HG02981 (cell line): Measurements from ENCODE around the gene UBXN11.

Experiments used
- ATAC-seq: cut with Tn5 transposase; IDR thresholded peaks from one replicate; pipeline ENCODE4 v1.9.1; 2021; ENCODE audit warnings: mild to moderate bottlenecking, moderate library complexity; ENCODE audit not compliant: unreplicated experiment

Gene UBXN11

GRCh38 chr1:26287033-26287711, 19.3 kb downstream of the UBXN11 start:
- ATAC-seq, result peak; percentile 38

GRCh38 chr1:26286064-26286416, 20.4 kb downstream of the UBXN11 start:
- ATAC-seq, result no peak

GRCh38 chr1:26285366-26286063, 20.9 kb downstream of the UBXN11 start:
- ATAC-seq, result no peak

GRCh38 chr1:26284597-26285347, 21.7 kb downstream of the UBXN11 start:
- no peak for ATAC-seq

GRCh38 chr1:26283871-26284596, 22.4 kb downstream of the UBXN11 start:
- no peak for ATAC-seq

GRCh38 chr1:26283279-26283853, 23.1 kb downstream of the UBXN11 start:
- no peak for ATAC-seq

GRCh38 chr1:26282401-26282918, 24.0 kb downstream of the UBXN11 start:
- no peak for ATAC-seq

- no peak for ATAC-seq
Measured at GRCh38 chr1:26281971-26282370, 24.5 kb downstream of the UBXN11 start.

GRCh38 chr1:26281091-26281958, 25.1 kb downstream of the UBXN11 start:
- no peak for ATAC-seq

GRCh38 chr1:26280333-26281042, 25.9 kb downstream of the UBXN11 start:
- ATAC-seq, result no peak

- ATAC-seq, result no peak
Measured at GRCh38 chr1:26279456-26280332, 26.7 kb downstream of the UBXN11 start, which contains the start of gene SH3BGRL3. SH3BGRL3 (plus strand) TSS chr1:26280086; CDS start chr1:26280156, 70 bp downstream.

- no peak for ATAC-seq
Measured at GRCh38 chr1:26278724-26279455, 27.5 kb downstream of the UBXN11 start.

- no peak for ATAC-seq
Measured at GRCh38 chr1:26278303-26278702, 28.1 kb downstream of the UBXN11 start.

- no peak for ATAC-seq
Measured at GRCh38 chr1:26277719-26278118, 28.7 kb downstream of the UBXN11 start.

- ATAC-seq, result no peak
Measured at GRCh38 chr1:26277261-26277661, 29.2 kb downstream of the UBXN11 start.

GRCh38 chr1:26276432-26276838, 30.0 kb downstream of the UBXN11 start:
- ATAC-seq, result no peak
